Measurements from ENCODE around the gene ETDB.

DNA sequence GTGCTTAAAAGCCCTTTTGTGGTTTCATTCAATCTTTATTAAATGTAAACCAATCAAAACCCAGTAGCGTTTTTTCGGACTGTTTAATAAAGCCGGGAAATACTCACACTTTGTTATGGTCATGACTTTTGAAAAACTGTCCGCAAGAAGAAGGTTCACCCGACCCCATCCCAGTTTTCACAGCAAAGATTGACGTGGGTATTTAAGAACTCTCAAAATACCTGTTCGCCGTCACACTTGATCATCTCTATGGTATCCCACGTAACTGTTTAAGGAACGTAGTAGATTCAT is 20.9 kb downstream of the ETDB start:
- TF ChIP-seq GATA2 (IDR thresholded peaks at IDR 0.05; ENCODE audit: low read depth, low read length) (no peak), GATA3 (IDR thresholded peaks at IDR 0.05; ENCODE audit: low read depth, low read length) (no peak)

All from SH-SY5Y (cell line).